ENCODE measurements around the gene MORN1.
"Not testable (repeated sequence)": the region's sequence is repeated elsewhere in the genome, so short reads cannot be mapped to it uniquely, and the experiment has no call there.

Gene MORN1

DNA sequence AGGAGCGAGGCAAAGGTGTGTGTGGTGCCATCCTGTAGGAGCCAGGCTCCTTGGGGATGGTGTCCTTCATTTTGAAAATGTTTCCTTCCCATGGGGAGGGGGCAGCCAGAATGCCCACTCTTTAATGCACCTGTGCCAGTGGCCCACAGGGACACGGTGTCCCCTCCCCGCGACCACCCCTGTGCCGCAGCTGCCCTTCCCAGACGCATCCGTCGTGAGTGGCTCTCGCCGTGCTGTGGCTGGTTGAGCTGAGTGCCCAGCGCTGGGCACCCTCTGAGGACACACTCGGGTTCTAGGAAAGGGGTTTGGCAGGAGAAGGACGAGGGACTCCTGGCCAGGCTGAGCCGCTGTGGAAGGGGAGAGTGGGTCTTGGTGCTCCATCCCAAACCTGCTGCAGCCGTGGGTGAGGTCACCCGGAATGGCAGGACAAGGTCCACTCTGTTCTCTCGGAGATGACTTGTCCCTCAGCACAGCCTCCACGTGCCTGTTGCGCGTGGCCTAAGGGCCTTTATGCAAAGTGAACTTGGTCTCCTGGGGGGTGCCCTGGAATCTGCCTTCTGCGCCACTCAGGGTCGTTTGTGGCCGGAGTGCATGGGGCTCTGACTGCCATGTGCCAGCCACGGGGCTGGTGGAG is 88.9 kb downstream of the MORN1 start:
- DNase-seq: no peak

DNA sequence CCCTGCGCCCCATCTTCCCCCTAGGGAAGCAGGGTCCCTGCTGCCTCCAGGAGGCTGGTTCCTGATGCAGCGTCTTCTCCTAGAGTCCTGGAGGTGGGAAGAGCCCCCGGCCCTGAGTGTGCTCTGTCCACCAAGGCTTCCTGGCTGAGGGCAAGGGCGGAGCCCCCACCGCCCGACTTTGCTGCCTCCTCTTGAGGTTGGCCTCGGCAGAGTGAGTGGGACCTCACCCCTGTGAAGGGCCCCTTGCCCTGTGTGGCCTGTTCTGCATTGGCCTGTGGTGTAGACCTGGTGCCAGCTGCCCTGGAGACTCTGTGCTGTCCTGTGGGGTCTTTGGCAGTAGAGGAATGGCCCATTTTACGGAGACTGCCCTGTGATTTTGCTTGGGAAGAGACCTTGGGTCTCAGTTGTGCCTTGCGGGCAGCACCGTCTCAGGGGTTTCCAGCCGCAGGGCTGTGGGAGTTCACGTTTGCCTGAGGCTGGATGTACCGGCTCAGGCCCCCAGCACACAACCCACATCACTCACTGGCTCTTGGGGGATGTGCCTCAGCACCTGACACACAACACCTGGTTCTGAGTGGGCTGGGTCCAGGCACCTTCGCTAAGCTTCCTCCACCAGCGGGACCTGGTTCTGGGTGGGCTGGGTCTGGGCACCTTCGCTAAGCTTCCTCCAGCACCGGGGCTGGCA is 89.6 kb downstream of the MORN1 start:
- no peak for DNase-seq

DNA sequence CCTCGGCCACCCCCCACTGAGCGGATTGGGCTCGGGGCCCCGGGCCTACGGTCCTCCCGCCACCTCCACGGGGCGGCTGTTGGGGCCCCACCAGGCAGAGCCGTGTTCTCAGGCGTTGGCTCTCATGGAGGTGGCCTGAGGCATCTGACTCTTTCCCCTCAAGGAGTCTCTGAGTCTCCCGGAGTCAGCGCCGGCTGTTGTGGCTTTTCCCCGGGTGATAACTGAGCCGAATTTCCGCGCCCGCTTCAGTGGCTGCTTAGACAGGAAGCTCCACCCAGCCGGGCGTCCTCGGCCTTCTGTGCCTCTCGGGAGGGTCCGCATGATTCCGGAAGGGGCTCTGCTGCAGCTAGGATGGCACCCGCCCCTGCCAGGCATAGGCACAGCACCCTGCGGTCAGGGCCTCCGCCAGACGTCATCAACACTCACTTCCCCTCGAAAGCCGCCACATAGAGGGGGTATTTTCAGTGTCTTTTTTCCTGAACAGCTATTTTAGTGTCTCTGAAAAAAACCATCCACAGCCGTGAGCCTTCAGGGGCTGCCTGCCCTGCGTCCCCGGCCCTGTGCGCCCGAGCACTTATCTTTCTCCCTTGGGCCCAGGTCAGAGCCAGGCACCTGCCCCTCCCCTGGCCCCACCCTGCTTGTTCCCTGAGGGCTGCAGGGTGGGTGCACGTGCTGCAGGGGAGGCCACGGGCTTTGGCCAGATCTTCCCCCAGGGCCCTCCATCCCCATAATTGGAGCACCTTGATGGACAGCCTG is 90.3 kb downstream of the MORN1 start:
- peak; percentile 98 for DNase-seq

DNA sequence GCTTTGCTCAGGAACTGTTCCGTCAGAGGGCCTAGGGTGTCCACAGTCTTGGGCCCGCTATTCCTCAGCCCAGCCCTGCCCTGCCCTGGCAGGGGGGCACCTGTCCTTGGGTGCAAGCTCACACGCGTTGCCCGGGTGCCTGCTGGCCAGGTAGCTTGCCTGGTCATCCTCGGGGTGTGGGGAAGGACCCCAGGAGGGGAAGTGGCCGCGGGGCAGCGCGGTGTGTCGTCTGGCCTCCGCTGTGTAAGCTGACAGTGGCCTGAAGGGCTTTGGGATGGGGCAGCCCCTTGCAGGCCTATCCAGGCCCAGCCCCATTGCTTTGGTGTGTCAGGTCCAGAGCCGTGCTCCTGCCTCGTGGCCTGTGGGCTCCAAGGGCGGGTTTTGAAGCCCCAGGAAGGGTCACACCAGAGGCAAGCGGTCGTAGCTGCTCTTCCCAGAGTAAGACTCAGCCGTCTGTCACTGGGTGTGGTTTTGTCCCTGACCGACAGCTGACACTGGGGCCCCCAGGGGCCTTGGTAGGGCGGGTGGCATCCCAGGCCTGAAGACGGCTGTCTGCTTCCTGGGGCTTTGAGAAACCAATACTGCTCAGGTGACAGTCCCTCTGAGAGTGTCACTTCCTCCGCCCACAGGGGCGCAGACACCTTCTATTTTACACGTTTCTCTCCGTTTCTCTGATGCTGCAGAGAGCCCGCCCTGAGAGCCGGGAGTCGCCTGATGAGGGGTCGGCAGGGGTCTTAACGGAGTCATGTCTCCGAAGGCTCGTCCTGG is 91.2 kb downstream of the MORN1 start:
- peak; percentile 91 for DNase-seq

DNA sequence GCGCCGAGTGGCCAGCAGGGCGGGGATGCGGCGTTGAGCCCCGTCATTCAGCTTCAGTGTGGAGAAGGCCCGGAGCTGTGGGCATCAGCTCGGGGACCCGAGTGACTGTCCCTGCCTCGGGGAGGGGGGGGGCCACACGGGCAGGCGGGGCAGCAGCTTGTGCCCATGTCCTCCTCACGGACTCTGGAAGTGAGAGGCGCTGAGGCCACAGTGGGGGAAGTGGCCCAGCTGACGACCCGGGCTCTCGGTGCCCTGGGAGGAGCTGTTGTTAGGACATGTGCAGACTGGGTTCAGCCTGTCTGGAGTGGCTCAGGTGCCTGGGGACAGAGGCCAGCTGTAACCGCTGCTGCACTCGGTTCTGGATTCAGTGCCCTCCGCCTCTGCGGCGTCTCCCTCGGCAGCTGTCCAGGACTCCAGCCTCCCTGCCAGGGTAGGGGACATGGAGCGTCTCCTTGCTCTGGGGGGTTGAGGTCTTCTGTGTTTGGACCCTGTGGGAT is 92.2 kb downstream of the MORN1 start:
- DNase-seq: peak; percentile 28

DNA sequence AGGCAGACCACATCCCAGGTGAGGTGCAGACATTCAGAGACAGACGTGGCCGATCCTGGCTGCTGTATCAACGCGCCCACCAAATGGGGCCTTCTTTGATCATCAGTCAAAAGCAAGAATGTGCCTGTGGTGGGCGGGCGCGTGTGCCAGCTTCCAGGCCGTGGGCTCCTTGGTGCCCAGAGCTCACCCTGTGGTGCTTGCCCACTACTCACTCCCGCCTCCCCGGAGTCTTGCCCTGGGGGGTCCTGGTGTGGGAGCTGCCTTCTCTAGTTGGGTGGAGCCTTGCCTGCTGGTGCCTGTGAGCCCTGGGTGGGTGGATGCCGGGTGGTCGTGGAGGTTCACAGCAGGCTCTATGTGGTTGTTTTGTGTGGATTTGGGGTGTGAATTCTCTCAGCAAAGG is 92.7 kb downstream of the MORN1 start:
- DNase-seq: no peak

DNA sequence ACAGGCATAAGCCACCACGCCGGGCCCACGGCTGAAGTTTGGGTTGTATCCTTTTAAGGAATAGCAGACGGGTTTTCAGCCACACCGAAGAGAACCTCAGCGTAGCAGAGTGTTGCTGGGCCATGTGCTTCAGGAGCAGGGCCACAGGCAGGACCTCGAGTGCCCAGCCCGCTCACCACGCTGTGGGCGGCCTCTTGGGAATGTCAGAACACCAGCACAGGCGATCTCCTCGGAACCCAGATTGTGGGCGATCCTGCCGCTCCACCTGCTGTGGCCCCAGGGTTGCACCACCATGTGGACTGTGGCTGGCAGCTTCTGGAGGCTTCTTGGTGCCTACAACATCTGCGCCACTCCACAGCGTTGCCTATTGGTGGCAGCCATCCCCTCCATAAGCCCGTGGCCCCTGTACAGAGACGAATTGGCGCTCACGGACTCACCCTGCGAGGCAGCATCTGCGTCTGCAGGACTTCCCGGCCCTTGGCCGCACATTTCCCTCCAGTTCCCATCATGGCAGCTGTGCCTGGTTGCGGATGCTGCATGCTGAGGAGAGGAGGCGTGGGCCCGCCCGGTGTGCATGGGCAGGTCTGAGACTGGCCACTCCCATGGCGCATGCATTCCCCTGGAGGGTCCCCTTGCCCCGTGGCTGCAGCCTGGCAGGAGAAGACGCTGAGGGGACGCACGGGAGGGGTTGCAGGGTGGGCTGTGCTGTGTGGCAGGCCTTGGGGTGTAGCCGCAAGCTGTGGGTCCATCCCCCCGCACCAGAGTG is 93.9 kb downstream of the MORN1 start:
- DNase-seq: no peak

DNA sequence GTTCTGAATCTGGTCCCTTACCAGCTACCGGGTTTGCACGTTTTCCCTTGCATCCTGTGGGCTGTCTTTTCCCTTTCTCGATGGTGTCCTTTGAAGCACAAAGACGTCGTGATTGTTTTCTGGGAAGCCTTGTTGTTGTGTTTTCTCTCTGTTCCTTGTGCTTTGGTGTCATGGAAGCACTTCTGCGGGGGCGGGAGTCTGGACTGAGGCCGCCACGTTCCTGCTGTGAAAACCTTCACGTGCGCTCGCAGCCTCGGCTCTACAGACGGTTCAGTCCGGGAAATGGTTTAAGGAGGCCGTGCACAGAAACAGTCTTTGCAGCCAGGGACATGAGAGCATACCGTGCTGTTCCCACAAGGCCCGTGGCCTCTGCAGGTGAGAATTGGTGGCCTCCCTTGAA is 94.7 kb downstream of the MORN1 start:
- DNase-seq: no peak

DNA sequence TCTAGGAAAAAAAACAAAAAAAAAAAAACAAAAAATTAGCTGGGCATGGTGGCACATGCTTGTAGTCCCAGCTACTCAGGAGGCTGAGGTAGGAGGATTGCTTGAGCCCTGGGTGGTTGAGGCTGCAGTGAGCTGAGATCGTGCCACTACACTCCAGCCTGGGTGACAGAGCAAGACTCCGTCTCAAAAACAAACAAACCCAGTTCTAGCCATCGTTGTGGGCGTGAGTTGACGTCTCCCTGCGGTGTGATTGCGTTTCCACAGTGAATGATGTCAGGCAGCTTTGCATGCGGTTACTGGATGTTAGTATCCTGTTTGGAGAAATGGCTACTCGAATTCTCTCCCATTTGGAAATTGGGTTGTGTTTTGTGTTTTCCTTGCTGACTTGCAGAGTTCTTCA is 95.1 kb downstream of the MORN1 start:
- DNase-seq: not testable (repeated sequence)

DNA sequence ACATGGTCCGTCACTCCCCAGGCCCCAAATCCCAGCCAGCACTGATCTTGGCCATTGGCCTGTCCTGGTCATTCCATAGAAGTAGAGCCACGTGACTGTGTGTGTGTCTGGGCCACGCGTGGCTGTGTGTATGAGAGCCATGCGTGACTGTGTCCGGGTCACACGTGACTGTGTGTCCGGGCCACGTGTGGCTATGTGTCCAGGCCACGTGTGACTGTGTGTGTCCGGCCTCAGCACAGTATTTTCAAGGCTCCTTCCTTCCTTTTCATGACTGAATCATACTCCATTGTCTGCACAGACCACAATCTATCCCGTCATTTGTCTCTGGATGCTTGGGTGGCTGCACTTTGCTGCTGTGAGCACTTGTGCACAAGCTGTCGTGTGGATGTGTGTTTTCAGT is 95.8 kb downstream of the MORN1 start:
- DNase-seq: no peak

DNA sequence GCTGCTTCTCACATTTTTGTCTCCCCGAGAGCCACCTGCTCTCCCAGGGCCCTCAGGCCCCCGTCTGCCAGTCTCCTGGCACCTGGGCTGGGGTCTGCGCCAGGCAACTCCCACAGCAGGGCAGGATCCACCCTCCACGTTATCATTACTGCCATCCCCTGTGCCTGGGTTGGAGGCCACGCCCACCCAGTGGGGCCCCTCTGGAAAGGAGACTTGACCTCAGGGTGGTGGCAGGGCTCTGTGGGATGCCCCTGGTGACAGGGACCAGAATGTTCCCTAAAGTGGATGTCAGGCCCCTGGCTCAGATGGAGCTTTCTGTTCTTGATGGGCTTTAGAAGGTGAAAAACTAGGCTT is 96.7 kb downstream of the MORN1 start:
- no peak for DNase-seq

DNA sequence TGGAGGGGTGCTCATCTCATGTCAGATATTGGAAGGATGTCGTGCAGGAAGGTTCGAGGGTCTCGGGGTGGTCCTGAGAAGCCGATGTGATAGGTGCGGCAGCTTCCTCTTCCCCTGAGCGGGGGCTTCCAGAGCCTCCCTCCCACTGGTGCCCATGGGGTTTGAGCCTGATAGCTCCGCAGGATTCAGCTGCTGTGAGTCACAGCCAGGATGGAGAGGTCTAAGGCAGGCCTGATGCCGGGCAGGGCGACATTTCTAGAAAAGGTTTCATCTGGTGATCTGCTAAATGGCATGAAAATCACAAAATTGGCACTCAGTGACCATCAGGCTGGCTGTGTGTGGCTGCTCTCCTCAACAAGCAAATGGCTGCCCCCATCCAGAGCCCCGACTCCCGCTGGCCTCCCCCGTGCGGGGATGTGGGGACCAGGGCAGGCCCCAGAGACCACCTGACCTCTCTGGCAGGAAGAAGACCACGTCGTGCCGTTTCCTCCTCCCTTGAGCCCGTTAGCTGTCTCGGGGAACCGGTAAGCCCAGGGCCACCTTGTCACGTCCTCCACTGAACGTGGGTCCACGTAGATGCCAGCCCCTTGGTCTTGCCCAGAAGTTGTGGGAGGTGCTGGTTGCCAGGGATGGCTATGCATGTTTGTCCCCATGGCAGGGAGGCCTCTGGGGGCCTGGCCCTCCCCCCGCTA is 97.2 kb downstream of the MORN1 start:
- DNase-seq: no peak

DNA sequence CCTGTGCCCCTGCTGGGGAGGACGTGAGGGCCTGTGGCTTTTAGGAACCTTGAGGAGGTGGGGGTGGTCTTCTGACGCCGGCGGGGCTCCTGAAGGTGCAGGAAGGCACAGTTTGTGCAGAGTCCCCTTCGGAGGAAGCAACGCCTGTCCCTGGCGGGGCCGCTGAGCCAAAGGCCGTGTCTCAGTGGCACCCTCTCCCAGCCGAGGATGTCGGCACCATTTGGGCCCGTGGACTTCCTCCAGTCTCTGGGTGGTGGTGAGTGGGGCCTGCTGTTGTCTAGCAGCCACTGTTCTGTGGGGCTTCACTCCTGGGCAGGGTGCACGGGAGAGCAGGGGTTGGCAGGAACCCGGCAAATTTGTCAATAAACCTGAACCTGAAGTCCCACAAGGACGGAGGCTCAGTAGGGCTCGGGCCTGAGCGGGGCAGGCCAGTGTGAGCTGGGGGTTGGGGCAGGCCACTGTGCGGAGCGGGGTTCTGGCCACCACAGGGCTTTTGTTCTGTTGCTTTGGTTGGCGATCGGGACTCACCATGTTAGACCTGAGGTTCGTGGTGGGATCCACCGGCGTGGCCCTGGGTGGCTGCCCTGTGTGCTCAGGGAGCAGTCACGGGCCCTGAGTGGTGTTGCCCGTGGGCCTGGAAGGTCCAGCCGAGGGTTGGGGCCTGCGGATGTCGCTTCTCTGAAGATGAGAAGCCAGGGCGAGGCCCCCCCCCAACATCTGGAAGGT is 98.5 kb downstream of the MORN1 start:
- no peak for DNase-seq

DNA sequence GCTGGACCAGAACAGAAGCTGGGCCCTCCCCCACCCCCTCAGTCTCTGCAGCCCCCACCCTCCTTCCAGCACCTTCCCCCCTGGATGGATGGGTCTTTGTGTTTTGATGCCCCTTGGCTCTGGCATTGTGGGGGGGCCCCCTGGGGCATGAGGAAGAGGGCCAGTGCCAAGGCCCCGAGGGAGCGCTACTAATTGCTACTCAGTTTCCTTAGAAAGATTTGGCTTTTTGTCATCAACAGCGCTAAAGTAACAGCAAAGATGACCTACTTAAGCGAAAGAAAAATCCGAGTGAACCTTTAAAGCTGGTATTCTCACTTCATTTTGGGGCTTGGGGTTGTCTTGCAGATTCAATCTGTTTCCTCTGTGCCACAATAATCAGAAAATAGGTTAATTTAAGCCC is 99.8 kb downstream of the MORN1 start:
- no peak for DNase-seq

DNA sequence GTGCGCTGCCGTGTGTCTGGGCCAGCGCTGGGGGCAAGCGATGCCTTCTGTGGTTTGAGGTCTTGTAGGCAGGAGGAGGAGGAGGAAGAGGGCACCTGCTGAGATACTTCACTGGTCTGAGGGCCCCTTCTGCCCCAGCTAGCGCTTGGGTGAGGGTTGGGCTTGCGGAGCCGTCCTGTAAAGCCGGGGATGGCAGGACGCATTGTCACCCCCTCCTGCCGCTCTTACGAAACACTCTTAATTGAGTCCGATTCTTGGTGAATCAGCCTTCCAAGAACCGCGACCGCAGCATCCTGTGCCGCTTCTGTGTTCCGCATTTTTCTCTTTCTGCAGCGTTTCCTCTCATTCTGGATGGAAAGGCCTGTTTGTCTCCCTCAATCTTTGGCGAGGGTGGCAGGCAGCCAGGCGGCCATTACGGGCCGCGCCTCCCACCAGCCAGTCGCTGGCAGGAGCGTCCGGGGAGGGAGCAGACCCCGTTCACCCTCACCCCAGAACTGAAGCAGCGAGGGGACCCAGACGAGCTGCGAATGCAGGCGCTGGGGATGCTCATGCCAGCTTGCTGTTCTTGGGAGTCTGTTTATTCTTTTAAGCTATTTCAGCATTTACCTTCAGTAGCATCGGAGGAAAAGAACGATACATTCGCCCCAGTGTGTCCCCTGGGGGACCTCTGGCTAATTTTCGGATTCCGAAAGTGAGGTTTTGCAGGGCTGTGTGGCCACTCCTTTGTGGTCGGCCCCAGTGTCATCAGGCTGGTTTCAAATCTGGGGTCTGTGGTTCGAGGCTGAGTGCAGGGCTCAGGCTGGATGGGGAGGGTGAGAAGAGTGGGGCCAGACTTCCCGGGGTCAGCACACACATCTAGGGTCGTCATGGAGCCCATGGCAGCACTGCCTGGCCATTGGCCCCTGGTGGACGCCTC is 100.5 kb downstream of the MORN1 start:
- DNase-seq: peak; percentile 84

DNA sequence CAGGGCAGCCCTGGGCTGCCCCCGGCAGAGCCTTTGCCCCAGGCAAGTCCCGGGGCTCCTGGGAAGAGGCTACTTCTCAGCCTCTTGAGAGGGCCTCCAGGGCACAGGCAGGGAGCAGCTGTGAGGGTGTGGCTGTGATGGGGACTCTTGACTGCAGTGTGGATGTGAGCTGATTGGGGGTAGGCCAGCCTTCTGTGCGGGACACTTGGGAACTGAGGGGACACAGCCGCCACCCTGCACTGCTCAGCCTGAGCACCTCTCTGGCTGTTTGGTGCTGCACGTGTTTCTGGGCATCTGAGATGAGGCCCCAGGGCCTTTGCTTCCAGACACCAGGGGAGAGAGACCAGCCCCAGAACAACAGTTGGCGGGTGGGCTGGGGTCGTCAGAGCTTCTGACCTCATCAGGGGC is 101.2 kb downstream of the MORN1 start:
- DNase-seq: no peak

DNA sequence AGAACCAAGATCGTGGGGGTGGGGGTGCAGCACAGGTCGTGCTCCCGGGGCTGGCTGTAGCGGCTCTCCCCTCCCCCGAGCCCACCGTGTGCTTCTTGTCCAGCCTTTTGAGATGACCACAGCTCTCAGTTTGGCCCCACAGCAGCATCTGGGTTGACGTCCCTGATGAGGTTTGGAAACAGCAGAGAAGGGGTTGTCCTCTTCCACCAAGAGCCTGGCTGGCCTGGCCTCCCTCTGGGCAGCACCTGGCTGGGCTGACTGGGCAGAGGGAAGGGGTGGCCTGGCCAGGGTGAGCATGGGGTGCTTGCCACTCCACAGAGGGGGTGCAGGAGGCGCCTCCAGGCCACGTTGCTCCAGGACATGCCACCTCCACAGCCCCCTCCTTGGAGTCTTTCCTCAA is 101.7 kb downstream of the MORN1 start:
- no peak for DNase-seq

DNA sequence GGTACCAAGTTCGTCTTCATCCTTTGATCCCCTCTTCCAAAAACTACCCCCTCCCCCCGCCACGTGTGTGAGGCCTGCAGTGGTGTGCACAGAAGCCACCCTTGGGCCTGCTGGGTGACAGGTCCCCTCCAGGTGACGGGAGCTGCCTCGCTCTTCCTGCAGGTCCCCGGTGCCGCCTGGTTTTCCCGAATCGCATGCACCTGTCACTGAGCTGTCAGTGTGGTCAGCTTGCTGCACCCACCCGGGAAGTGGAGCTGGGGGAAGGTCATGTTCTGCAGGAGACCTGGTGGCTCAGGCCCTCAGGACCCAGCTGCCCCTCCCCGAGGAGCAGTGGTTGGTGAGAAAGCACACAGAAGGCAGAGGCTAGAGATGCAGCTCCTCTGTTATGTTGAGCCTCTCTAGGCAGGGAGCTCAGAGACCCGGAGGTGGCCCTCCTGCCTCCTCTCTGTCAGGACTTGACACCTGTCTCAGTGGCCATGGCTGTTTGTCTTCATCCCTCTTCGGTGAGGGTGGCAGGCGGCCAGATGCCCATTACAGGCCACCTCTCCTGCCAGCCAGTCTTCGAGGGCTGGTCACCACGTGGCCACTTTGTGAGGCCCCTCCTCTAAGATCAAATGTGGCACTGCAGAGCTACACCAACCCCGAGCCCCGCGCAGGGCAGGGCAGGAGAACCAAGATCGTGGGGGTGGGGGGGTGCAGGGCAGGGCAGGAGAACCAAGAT is 102.4 kb downstream of the MORN1 start:
- no peak for DNase-seq

DNA sequence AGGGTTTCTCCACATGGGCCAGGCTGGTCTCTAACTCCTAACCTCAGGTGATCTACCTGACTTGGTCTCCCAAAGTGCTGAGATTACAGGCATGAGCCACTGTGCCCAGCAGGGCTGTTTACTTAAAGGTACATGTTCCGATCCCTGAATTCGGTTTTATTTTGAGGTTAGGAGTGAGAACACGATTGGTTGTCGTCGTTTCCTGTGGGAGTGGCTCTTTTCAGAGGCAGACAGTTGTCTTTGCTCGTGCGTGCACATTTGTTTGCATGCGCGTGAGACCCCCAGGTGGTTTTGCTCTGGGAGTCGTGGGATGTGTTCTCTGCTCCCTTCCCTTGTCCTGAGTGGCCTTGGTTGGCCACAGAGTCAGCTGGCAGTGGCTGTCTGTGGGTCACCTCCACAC is 103.0 kb downstream of the MORN1 start:
- no peak for DNase-seq

All from CD4-positive, alpha-beta T cell treated with Interferon gamma for 1 hour (primary cell).